K562 (cell line): Measurements from ENCODE around the gene TTLL8. TPM values are rescaled to one million over a fixed set of nuclear protein-coding genes. Genes with fewer than 3 reads are reported as not detected.

ENCODE experiments used
- CCNT2 ChIP-seq: IDR thresholded peaks from 2 replicates; pipeline ENCODE4 v1.6.1; 2011; ENCODE audit warnings: borderline replicate concordance, low read depth, mild to moderate bottlenecking, moderate library complexity, mixed read lengths, low read length; ENCODE audit not compliant: insufficient read length; ENCODE audit errors: extremely low read depth
- CEBPB ChIP-seq: fragments of 450-650 bp; IDR thresholded peaks from 2 replicates; pipeline ENCODE4 v1.6.1; 2016; ENCODE audit warnings: missing genetic modification characterization, missing compliant biosample characterization
- E2F6 ChIP-seq, 2 experiments: IDR thresholded peaks; 2 replicates each; pipeline ENCODE4 v1.6.1; 2011; ENCODE audit warnings: borderline replicate concordance in 1 of 2, control low read depth in 1 of 2, low read depth in 1 of 2, low read length in 1 of 2, mild to moderate bottlenecking in 1 of 2, mixed read lengths in 1 of 2, moderate library complexity in 1 of 2; ENCODE audit not compliant: insufficient read depth in 1 of 2, insufficient read length in 1 of 2, poor library complexity in 1 of 2, severe bottlenecking in 1 of 2; ENCODE audit errors: extremely low read depth in 1 of 2
- E2F8 ChIP-seq: fragments of 450-650 bp; IDR thresholded peaks from 2 replicates; pipeline ENCODE4 v1.7.1; 2018; ENCODE audit warnings: mild to moderate bottlenecking, low read depth; ENCODE audit not compliant: partially characterized antibody
- ERF ChIP-seq: fragments of 450-650 bp; formaldehyde crosslinking; IDR thresholded peaks from 2 replicates; pipeline ENCODE4 v1.4.0; 2020; ENCODE audit warnings: mild to moderate bottlenecking, mixed read lengths
- FOXJ3 ChIP-seq: sonication (generic); formaldehyde crosslinking; IDR thresholded peaks from 2 replicates; pipeline ENCODE4 v1.4.0; 2020; ENCODE audit warnings: mild to moderate bottlenecking, missing genetic modification reagents
- FOXO4 ChIP-seq: fragments of 450-650 bp; formaldehyde crosslinking; IDR thresholded peaks from 2 replicates; pipeline ENCODE4 v1.4.0; 2020; ENCODE audit warnings: mild to moderate bottlenecking, moderate library complexity
- GATAD2B ChIP-seq: fragments of 450-650 bp; IDR thresholded peaks from 2 replicates; pipeline ENCODE4 v1.6.1; 2017; ENCODE audit warnings: mild to moderate bottlenecking, borderline replicate concordance
- GTF2A2 ChIP-seq: IDR thresholded peaks from 2 replicates; pipeline ENCODE4 v1.6.1; 2016; ENCODE audit warnings: mild to moderate bottlenecking, missing genetic modification characterization, missing compliant biosample characterization
- MYC ChIP-seq, 2 experiments: fragments of 250-450 bp in 1 of 2; sonication (Bioruptor Pico) in 1 of 2; IDR thresholded peaks; 2 replicates each; pipeline versions ENCODE4 v1.5.1 to v1.6.1; 2012 to 2021; ENCODE audit warnings: low read depth in 2 of 2, borderline replicate concordance in 1 of 2, improper control_type of control experiment in 1 of 2, low read length in 1 of 2, mild to moderate bottlenecking in 1 of 2, moderate library complexity in 1 of 2
- RFX7 ChIP-seq: fragments of 250-450 bp; sonication (Bioruptor Pico); IDR thresholded peaks from 2 replicates; pipeline ENCODE4 v1.5.1; 2021; ENCODE audit warnings: mild to moderate bottlenecking
- TAF9B ChIP-seq: fragments of 450-650 bp; IDR thresholded peaks from 2 replicates; pipeline ENCODE4 v1.6.1; 2018; ENCODE audit warnings: mild to moderate bottlenecking; ENCODE audit not compliant: partially characterized antibody
- TBL1XR1 ChIP-seq, 2 experiments: IDR thresholded peaks; 2 replicates each; pipeline ENCODE4 v1.6.1; 2012; ENCODE audit warnings: improper control_type of control experiment in 2 of 2, low read length in 2 of 2, mild to moderate bottlenecking in 1 of 2
- ZNF592 ChIP-seq: fragments of 450-650 bp; IDR thresholded peaks from 2 replicates; pipeline ENCODE4 v1.6.1; 2017; ENCODE audit warnings: antibody characterized with exemption, mild to moderate bottlenecking
- polyA plus RNA-seq, 8 experiments: library from polyadenylated mRNA; depleted of rRNA in 4 of 8; stranded (reverse) in 5 of 8; unstranded in 3 of 8; fragments of >200 nt; fragmentation: Nextera tagmentation in 2 of 8; fragmentation: Illumina TruSeq in 1 of 8; extraction: Ambion mirVana in 2 of 8; extraction: Trizol in 1 of 8; gene quantifications; 2 replicates each; pipeline versions ENCODE4 v1.2.1 to v1.2.3, GENCODE V29; 2011 to 2014; ENCODE audit warnings: inconsistent platforms in 1 of 8, missing spikeins in 1 of 8
- total RNA-seq, 7 experiments: library from RNA; depleted of rRNA in 6 of 7; stranded (reverse); fragments of >200 nt in 6 of 7; fragmentation: Illumina TruSeq in 2 of 7; extraction: Trizol in 2 of 7; gene quantifications; 2 replicates each; pipeline versions ENCODE4 v1.2.1 to v1.2.3, GENCODE V29; 2011 to 2021; ENCODE audit warnings: low replicate concordance in 1 of 7

Gene TTLL8
- total and polyA plus RNA-seq, 9 of the 15 experiments (the other 6 are each of a cell fraction or from before 2014, with no cell fraction given) = not detected

GRCh38 chr22:49970528-49971231 lies 87.4 kb downstream of the TTLL8 start (continued):
- TF ChIP-seq E2F6 (IDR thresholded peaks at IDR 0.05; ENCODE audit: borderline replicate concordance in 1 of 2, extremely low read depth in 1 of 2, insufficient read depth in 1 of 2, insufficient read length in 1 of 2, low read depth in 1 of 2, low read length in 1 of 2, poor library complexity in 1 of 2, severe bottlenecking in 1 of 2) (peak in 1 of 2 experiments; percentile 84), TAF9B (peak; percentile 96), RFX7 (CRISPR knock-in tag) (no peak), CEBPB (tag) (no peak), E2F8 (no peak), MYC (IDR thresholded peaks at IDR 0.05; ENCODE audit: low read depth, low read length) (peak; percentile 95), MYC (CRISPR knock-in tag; IDR thresholded peaks at IDR 0.05; ENCODE audit: borderline replicate concordance, low read depth) (peak; percentile 56; the same call in 1 of the 2 replicates), FOXO4 (CRISPR knock-in tag) (no peak), ERF (CRISPR knock-in tag) (no peak), ZNF592 (peak; percentile 27), CCNT2 (peak; percentile 84), GTF2A2 (tag) (no peak), FOXJ3 (CRISPR knock-in tag) (no peak), TBL1XR1 (IDR thresholded peaks at IDR 0.05; ENCODE audit: low read length in 2 of 2) (peak in 1 of 2 experiments; percentile 75; a peak in 2 of 4 replicates), GATAD2B (no peak)
